Bronchial epithelial cell (primary cell): ENCODE results near the gene CHRNE. TPM values are rescaled to one million over a fixed set of nuclear protein-coding genes. Genes with fewer than 3 reads are reported as not detected.

ENCODE experiments used
- DNase-seq: peaks from one replicate; pipeline ENCODE4 v3.0.0-alpha.2; 2010; ENCODE audit warnings: low read depth
- FAIRE-seq: peaks from 2 replicates; lab custom pipeline; 2011; peaks lifted over from hg19 to GRCh38; lab: Jason Lieb, UNC
- H3K27me3 ChIP-seq: 2 replicates; pipeline ENCODE4 v1.5.1; 2011; ENCODE audit warnings: low read length; ENCODE audit not compliant: control insufficient read depth, insufficient read depth
- H3K36me3 ChIP-seq: 2 replicates; pipeline ENCODE4 v1.5.1; 2011; ENCODE audit warnings: low read length; ENCODE audit not compliant: control insufficient read depth, insufficient read depth
- H3K4me3 ChIP-seq: 2 replicates; pipeline ENCODE4 v1.5.1; 2011; ENCODE audit warnings: mild to moderate bottlenecking, low read depth, low read length, control low read depth
- total RNA-seq: library from RNA; depleted of rRNA; stranded (reverse); fragments of >200 nt; gene quantifications from 2 replicates; pipeline ENCODE4 v1.2.1, GENCODE V29; 2014
- TF ChIP-seq, protein P1 (sequence below): IDR thresholded peaks from 2 replicates; pipeline ENCODE4 v1.5.1; 2011; ENCODE audit warnings: mild to moderate bottlenecking, moderate library complexity, low read length, control low read depth, inconsistent platforms; ENCODE audit not compliant: insufficient read depth, severe bottlenecking

Gene CHRNE
- total RNA-seq, 1 donor from 2014 or later: 0.79 TPM

DNA sequence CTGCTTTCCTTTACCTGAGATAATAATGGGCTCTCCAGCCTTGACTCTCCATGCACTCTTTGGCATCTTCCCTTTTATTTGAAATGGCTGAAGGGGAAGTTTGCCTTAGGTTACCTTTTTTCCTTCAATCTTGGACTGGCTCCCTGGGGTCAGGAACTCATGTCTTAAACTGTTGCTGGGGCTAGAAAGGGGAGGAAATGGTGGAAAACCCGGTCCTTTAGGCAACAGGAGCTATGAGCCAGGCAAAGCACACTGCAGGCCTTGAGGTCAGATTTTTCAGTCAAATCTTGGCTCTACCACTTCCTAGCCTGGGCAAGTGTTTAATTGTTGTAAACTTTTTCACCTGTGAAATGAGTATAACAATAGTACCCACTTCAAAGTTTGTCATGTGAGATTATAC lies 39.6 kb downstream of the CHRNE start:
- Histone ChIP-seq H3K36me3 (peaks cover 14% of the 10 kb centered on the region), H3K27me3 (no peaks in the 10 kb centered on the region), H3K4me3 (no peak overlapping the region)
- DNase-seq (no peak), FAIRE-seq (no peak)
- TF ChIP-seq, protein P1, sequence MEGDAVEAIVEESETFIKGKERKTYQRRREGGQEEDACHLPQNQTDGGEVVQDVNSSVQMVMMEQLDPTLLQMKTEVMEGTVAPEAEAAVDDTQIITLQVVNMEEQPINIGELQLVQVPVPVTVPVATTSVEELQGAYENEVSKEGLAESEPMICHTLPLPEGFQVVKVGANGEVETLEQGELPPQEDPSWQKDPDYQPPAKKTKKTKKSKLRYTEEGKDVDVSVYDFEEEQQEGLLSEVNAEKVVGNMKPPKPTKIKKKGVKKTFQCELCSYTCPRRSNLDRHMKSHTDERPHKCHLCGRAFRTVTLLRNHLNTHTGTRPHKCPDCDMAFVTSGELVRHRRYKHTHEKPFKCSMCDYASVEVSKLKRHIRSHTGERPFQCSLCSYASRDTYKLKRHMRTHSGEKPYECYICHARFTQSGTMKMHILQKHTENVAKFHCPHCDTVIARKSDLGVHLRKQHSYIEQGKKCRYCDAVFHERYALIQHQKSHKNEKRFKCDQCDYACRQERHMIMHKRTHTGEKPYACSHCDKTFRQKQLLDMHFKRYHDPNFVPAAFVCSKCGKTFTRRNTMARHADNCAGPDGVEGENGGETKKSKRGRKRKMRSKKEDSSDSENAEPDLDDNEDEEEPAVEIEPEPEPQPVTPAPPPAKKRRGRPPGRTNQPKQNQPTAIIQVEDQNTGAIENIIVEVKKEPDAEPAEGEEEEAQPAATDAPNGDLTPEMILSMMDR: no peak

DNA sequence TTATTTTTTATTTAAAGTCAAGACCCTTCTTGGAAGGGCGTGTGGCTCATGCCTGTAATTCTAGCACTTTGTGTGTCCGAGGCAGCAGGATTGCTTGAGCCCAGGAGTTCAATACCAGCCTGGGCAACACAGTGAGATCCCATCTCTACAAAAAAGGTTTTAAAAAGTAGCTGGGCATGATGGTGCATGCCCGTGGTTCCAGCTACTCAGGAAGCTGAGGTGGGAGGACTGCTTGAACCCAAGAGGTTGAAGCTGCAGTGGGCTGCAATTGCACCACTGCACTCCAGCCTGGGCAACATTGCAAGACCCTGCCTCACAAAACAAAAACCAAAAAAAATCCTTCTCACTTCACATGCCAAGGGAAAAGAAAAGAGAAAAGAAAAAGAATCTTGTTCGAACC lies 40.2 kb downstream of the CHRNE start:
- Histone ChIP-seq H3K4me3 (no peak overlapping the region), H3K27me3 (no peaks in the 10 kb centered on the region), H3K36me3 (peaks cover 14% of the 10 kb centered on the region)
- DNase-seq: no peak
- TF ChIP-seq, protein P1: no peak
- FAIRE-seq: no peak

DNA sequence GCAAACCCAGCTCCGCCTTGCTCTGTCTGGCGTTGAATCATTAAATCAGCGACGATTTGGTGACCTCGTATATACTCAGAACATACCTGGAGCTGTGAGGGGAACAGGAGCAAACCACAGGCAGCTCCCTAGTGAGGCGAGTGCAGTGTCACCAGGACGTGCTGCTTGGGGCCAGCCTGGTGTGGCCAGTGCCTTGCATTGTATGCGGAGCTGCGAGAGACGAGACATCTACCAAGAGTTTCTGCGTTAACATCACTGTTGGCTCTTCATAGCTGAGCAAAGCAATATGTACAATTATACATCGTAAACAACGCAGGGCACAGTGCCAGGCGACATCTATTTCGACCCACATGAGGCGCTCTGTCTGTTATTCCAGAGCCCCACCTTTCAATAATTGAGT lies 41.8 kb downstream of the CHRNE start:
- TF ChIP-seq, protein P1: no peak
- no peak for DNase-seq
- H3K36me3 ChIP-seq: peaks cover 18% of the 10 kb centered on the region
- no peaks in the 10 kb centered on the region for H3K27me3 ChIP-seq
- H3K4me3 ChIP-seq: peak overlapping the region; percentile 45
- FAIRE-seq: no peak

DNA sequence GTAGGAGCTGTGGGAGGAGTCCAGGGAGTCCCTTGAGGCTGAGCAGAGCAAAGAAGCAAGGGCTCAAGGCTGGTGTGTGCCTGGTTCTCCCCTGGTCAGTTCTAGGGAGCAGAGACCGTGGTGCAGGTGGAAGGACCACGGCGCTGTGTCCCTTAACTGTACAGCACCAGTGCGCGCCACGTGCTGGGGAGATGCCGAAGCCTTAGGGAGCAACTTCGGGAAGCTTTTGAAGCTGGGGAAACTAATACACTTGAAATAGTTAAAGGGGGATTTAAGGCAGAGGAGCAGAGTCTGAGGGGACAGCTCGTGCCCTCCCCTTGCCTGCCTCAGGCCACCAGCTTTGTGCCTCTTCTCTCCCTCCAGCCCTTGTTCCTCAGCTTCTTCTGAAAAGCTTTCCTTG lies 42.2 kb downstream of the CHRNE start:
- Histone ChIP-seq H3K36me3 (peaks cover 19% of the 10 kb centered on the region), H3K4me3 (peak overlapping the region; percentile 45), H3K27me3 (no peaks in the 10 kb centered on the region)
- TF ChIP-seq, protein P1: no peak
- DNase-seq (no peak), FAIRE-seq (no peak)

DNA sequence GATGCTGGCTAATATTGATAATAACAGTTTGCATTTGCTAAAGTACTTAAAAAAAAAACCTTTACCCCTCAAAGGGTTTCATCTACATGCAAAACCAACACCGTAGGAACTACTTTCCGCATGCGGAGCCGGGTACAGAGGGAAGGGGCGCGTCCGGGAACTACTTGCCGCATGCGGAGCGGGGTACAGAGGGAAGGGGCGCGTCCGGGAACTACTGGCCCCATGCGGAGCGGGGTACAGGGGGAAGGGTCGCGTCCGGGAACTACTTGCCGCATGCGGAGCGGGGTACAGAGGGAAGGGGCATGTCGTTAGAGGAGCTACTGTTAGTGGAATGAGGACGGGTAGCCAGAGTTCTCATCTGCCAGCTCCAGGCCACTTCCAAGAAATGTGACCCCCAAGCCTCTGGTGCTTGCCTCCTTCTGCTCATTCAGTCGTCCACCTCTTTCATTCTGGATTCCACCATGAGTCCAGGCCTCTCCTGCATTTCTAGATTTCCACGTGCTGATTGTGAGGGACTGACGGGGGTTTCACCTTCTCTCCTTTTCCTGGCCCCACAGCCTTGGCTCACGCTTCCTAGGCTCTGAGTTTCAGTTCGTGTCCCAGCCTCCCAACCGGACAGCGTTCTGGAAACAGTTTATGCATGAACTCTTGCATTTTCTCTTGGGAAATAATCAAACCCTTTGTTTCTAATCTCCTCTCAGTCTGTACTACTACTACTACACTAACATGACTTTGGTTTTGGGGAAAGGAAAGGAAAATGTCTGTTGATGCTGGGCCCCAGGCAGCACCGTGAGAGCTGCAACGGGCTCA lies 42.9 kb downstream of the CHRNE start:
- no peak for FAIRE-seq
- peaks cover 19% of the 10 kb centered on the region for H3K36me3 ChIP-seq
- H3K27me3 ChIP-seq: no peaks in the 10 kb centered on the region
- TF ChIP-seq, protein P1: no peak
- no peak for DNase-seq
- peak overlapping the region; percentile 45 for H3K4me3 ChIP-seq
